HepG2 (cell line): ENCODE data around the gene PLCB4. TPM values are rescaled to one million over a fixed set of nuclear protein-coding genes. Genes with fewer than 3 reads are reported as not detected.

Experiments
- BHLHE40 ChIP-seq: IDR thresholded peaks from 2 replicates; pipeline ENCODE4 v1.6.1; 2011; ENCODE audit warnings: low read length, improper control_type of control experiment
- ESRRA ChIP-seq: sonication (generic); formaldehyde crosslinking; IDR thresholded peaks from 2 replicates; pipeline ENCODE4 v1.5.1; 2020; ENCODE audit warnings: mild to moderate bottlenecking, low read depth, missing genetic modification reagents
- HNRNPK ChIP-seq: fragments of 200-400 bp; formaldehyde crosslinking; IDR thresholded peaks from 2 replicates; pipeline ENCODE4 v1.6.1; 2018; ENCODE audit warnings: low read length, low read depth, moderate library complexity, mild to moderate bottlenecking; ENCODE audit not compliant: poor library complexity, severe bottlenecking
- HOXA9 ChIP-seq: sonication (generic); formaldehyde crosslinking; IDR thresholded peaks from 2 replicates; pipeline ENCODE4 v1.8.1; 2022; ENCODE audit warnings: missing genetic modification reagents, mild to moderate bottlenecking, moderate library complexity, borderline replicate concordance
- IRX3 ChIP-seq: sonication (generic); formaldehyde crosslinking; IDR thresholded peaks from 2 replicates; pipeline ENCODE4 v1.8.1; 2023; ENCODE audit warnings: mild to moderate bottlenecking, low read depth, missing genetic modification reagents, borderline replicate concordance
- MXD4 ChIP-seq: IDR thresholded peaks from 2 replicates; pipeline ENCODE4 v1.6.1; 2016; ENCODE audit warnings: mild to moderate bottlenecking, missing biosample characterization, missing genetic modification reagents
- NR1H2 ChIP-seq: sonication (generic); formaldehyde crosslinking; IDR thresholded peaks from 2 replicates; pipeline ENCODE4 v1.8.1; 2022; ENCODE audit warnings: low read depth, missing genetic modification reagents, borderline replicate concordance
- RARG ChIP-seq: sonication (generic); formaldehyde crosslinking; IDR thresholded peaks from 2 replicates; pipeline ENCODE4 v1.4.0; 2020; ENCODE audit warnings: low read depth, mild to moderate bottlenecking, missing genetic modification reagents
- SOX5 ChIP-seq: IDR thresholded peaks from 2 replicates; pipeline ENCODE4 v1.6.1; 2016; ENCODE audit warnings: borderline replicate concordance
- ZNF235 ChIP-seq: sonication (generic); formaldehyde crosslinking; IDR thresholded peaks from 2 replicates; pipeline ENCODE4 v1.8.1; 2023; ENCODE audit warnings: mild to moderate bottlenecking, missing genetic modification reagents, borderline replicate concordance
- ZNF496 ChIP-seq: sonication (generic); formaldehyde crosslinking; IDR thresholded peaks from 2 replicates; pipeline ENCODE4 v1.8.1; 2023; ENCODE audit warnings: mild to moderate bottlenecking, moderate library complexity, missing genetic modification reagents; ENCODE audit not compliant: insufficient replicate concordance
- ZNF570 ChIP-seq: sonication (generic); formaldehyde crosslinking; IDR thresholded peaks from 2 replicates; pipeline ENCODE4 v1.4.0; 2020; ENCODE audit warnings: mild to moderate bottlenecking, missing genetic modification reagents, borderline replicate concordance
- polyA plus RNA-seq, 8 experiments: library from polyadenylated mRNA; depleted of rRNA in 3 of 8; stranded (reverse) in 7 of 8; unstranded in 1 of 8; fragments of >200 nt; fragmentation: Illumina TruSeq in 4 of 8; extraction: Trizol in 4 of 8; gene quantifications; 2 replicates each; pipeline versions ENCODE4 v1.2.1 to v1.2.3, GENCODE V29; 2011 to 2016; ENCODE audit warnings: low read depth in 4 of 8, missing spikeins in 1 of 8, mixed read lengths in 1 of 8; ENCODE audit not compliant: insufficient read depth in 1 of 8
- total RNA-seq, 5 experiments: library from RNA; depleted of rRNA; stranded (reverse); fragments of >200 nt; fragmentation: Illumina TruSeq; extraction: Trizol; gene quantifications; 2 replicates each; pipeline ENCODE4 v1.2.3, GENCODE V29; 2016; ENCODE audit warnings: low read depth in 1 of 5
- TF ChIP-seq, protein P1 (sequence below): sonication (generic); formaldehyde crosslinking; IDR thresholded peaks from 2 replicates; pipeline ENCODE4 v1.8.0; 2022; ENCODE audit warnings: mild to moderate bottlenecking, missing genetic modification reagents, moderate library complexity
- TF ChIP-seq, protein P2 (sequence below): sonication (generic); formaldehyde crosslinking; IDR thresholded peaks from 2 replicates; pipeline ENCODE4 v1.8.0; 2022; ENCODE audit warnings: missing genetic modification reagents, low read depth, mild to moderate bottlenecking, borderline replicate concordance
- TF ChIP-seq, protein P3 (sequence below): sonication (generic); formaldehyde crosslinking; conservative IDR thresholded peaks from 2 replicates; pipeline ENCODE4 v1.5.0; 2020; ENCODE audit warnings: missing genetic modification reagents
- TF ChIP-seq, protein P4 (sequence below): sonication (generic); formaldehyde crosslinking; IDR thresholded peaks from 2 replicates; pipeline ENCODE4 v1.4.0; 2020; ENCODE audit warnings: mild to moderate bottlenecking, low read depth, missing genetic modification reagents
- TF ChIP-seq, protein P5 (sequence below), 2 experiments: sonication (generic) in 1 of 2; formaldehyde crosslinking in 1 of 2; IDR thresholded peaks; 2 replicates each; pipeline versions ENCODE4 v1.4.0 to v1.6.1; 2016 to 2020; ENCODE audit warnings: borderline replicate concordance in 1 of 2, low read depth in 1 of 2, mild to moderate bottlenecking in 1 of 2, missing genetic modification reagents in 1 of 2

The PLCB4 gene
- total and polyA plus RNA-seq, 2 of the 13 experiments (the other 11 are each of a cell fraction or from before 2014, with no cell fraction given), result 0.01 TPM; not detected in 1

DNA sequence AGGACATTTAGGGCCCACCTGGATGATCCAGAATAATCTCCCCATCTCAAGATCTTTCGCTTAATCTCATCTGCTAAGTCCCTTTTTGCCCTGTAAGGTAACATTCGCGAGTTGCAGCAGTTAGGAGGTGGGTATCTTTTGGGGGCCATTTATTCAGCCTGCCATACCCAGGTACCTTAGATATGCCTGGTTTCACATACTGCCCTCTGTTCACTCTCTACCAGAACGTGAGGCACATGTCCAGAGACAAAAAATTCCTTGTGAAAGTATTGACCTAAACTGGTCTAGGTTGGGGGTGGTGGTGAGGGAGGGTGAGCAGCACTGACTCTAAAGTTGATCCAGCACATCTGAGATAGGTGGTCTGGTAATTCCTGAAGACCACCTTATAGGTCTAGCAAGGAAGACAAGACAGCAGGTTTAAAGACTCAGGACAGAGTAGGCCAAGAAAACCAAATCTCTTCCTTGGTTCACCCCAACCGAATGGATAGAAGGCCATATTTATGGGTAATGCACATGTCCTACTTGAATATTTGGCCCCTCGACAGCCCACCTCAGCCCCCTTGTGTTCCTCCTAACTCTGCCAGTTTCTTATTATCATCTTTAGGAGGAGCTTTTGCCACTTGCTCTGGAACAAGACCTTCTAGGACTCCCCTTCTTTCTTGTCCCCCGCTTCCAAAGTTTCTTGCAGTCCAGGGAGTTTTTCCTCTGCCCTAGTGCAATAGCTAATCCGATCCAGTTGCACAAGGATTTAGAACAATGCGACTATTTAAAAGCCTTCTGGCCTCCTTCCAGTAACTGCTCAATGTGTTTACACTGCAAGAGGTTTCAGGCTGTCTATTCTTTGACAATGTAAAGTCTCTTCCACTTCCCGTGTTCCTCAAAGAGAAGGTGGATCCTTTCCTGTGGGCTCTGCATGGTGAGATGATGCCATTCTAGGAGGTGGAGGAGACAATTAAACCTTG, 232.5 kb downstream of the PLCB4 start (continued):
- TF ChIP-seq ZNF570 (CRISPR knock-in tag), result no peak
- TF ChIP-seq, protein P1, sequence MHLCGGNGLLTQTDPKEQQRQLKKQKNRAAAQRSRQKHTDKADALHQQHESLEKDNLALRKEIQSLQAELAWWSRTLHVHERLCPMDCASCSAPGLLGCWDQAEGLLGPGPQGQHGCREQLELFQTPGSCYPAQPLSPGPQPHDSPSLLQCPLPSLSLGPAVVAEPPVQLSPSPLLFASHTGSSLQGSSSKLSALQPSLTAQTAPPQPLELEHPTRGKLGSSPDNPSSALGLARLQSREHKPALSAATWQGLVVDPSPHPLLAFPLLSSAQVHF (CRISPR knock-in tag), result no peak
- TF ChIP-seq HNRNPK, result no peak
- TF ChIP-seq NR1H2, result no peak
- TF ChIP-seq MXD4 (CRISPR knock-in tag), result no peak
- TF ChIP-seq, protein P2, sequence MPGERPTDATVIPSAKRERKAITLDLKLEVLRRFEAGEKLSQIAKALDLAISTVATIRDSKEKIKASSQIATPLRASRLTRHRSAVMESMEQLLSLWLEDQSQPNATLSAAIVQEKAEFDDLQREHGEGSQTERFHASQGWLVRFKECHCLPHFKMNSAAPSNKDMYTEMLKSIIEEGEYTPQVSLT (CRISPR knock-in tag), result no peak
- peak; percentile 49; the same call in 1 of the 2 replicates for TF ChIP-seq BHLHE40
- TF ChIP-seq, protein P3, sequence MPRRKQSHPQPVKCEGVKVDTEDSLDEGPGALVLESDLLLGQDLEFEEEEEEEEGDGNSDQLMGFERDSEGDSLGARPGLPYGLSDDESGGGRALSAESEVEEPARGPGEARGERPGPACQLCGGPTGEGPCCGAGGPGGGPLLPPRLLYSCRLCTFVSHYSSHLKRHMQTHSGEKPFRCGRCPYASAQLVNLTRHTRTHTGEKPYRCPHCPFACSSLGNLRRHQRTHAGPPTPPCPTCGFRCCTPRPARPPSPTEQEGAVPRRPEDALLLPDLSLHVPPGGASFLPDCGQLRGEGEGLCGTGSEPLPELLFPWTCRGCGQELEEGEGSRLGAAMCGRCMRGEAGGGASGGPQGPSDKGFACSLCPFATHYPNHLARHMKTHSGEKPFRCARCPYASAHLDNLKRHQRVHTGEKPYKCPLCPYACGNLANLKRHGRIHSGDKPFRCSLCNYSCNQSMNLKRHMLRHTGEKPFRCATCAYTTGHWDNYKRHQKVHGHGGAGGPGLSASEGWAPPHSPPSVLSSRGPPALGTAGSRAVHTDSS (CRISPR knock-in tag), result no peak
- TF ChIP-seq IRX3, result 0 out of 2 replicates have a peak, but pooled peaks have one; percentile 37
- no peak for TF ChIP-seq ESRRA (CRISPR knock-in tag)
- TF ChIP-seq, protein P4, sequence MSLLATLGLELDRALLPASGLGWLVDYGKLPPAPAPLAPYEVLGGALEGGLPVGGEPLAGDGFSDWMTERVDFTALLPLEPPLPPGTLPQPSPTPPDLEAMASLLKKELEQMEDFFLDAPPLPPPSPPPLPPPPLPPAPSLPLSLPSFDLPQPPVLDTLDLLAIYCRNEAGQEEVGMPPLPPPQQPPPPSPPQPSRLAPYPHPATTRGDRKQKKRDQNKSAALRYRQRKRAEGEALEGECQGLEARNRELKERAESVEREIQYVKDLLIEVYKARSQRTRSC (CRISPR knock-in tag), result no peak
- TF ChIP-seq RARG (CRISPR knock-in tag), result no peak
- no peak for TF ChIP-seq ZNF496 (CRISPR knock-in tag)
- TF ChIP-seq, protein P5, sequence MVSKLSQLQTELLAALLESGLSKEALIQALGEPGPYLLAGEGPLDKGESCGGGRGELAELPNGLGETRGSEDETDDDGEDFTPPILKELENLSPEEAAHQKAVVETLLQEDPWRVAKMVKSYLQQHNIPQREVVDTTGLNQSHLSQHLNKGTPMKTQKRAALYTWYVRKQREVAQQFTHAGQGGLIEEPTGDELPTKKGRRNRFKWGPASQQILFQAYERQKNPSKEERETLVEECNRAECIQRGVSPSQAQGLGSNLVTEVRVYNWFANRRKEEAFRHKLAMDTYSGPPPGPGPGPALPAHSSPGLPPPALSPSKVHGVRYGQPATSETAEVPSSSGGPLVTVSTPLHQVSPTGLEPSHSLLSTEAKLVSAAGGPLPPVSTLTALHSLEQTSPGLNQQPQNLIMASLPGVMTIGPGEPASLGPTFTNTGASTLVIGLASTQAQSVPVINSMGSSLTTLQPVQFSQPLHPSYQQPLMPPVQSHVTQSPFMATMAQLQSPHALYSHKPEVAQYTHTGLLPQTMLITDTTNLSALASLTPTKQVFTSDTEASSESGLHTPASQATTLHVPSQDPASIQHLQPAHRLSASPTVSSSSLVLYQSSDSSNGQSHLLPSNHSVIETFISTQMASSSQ (IDR thresholded peaks at IDR 0.05; ENCODE audit: low read depth), result no peak; the same call in 1 of the 2 replicates
- TF ChIP-seq, protein P5 (CRISPR knock-in tag; IDR thresholded peaks at IDR 0.05; ENCODE audit: borderline replicate concordance), result peak; percentile 76; the same call in 1 of the 2 replicates
- peak; percentile 99 for TF ChIP-seq SOX5 (CRISPR knock-in tag)
- TF ChIP-seq HOXA9 (CRISPR knock-in tag), result no peak
- TF ChIP-seq ZNF235 (CRISPR knock-in tag), result no peak
